ENCODE measurements around the gene ARHGAP40. TPM values are rescaled to one million over a fixed set of nuclear protein-coding genes. Genes with fewer than 3 reads are reported as not detected.

ARHGAP40 gene
- total and polyA plus RNA-seq, 9 of the 15 experiments (the other 6 are each of a cell fraction or from before 2014, with no cell fraction given) = not detected

GRCh38 chr20:38673725-38674091 is 72.1 kb downstream of the ARHGAP40 start (continued):
- no peak for TF ChIP-seq ZBED1 (IDR thresholded peaks at IDR 0.05)
- peak; percentile 59 for TF ChIP-seq FOSL1 (tag; conservative IDR thresholded peaks at IDR 0.05)

- no peaks in the 10 kb centered on the region for H3K9me3 ChIP-seq (replicated peaks; ENCODE audit: control insufficient read depth, insufficient read depth, low read depth, low read length)
- peak overlapping the region; percentile 78 for H3K27ac ChIP-seq (ENCODE audit: extremely low read depth, low read depth, low read length)
- H3K9ac ChIP-seq (ENCODE audit: insufficient read depth in 1 of 2, low read depth in 2 of 2, low read length in 2 of 2) = peak overlapping the region; percentile 81 to 97
- H3K27me3 ChIP-seq (ENCODE audit: control insufficient read depth in 2 of 2, insufficient read depth in 2 of 2, low read length in 2 of 2) = no peaks in the 10 kb centered on the region
- 1% methylated on average over 37 of the region's 75 CpGs for WGBS (ENCODE audit: insufficient coverage, low coverage, missing lambda C conversion rate)
- H3K4me1 ChIP-seq (replicated peaks in 1 of 2; ENCODE audit: control insufficient read depth in 2 of 2, insufficient read depth in 2 of 2, low read length in 2 of 2) = peaks cover 4 to 14% of the 10 kb centered on the region in 2 experiments; a peak in 4 of 5 replicates
- H3K4me3 ChIP-seq = peak overlapping the region; percentile 64
- H3K36me3 ChIP-seq (ENCODE audit: control insufficient read depth, insufficient read depth, low read length) = no peaks in the 10 kb centered on the region
- no peaks in the 10 kb centered on the region for H3K9me1 ChIP-seq (ENCODE audit: control insufficient read depth, insufficient read depth, low read length)
- peak overlapping the region; percentile 97 for H2AFZ ChIP-seq (ENCODE audit: low read depth, low read length)
- BruUV-seq (replicated peaks) = no TSS peak
- ATAC-seq (peak; percentile 96), DNase-seq (ENCODE audit: extremely low read depth in 1 of 4, low spot score in 3 of 4) (peak; percentile 88 to 99 (median 98)), FAIRE-seq (no peak)
- no peaks in the 10 kb centered on the region for H4K20me1 ChIP-seq (replicated peaks; ENCODE audit: control insufficient read depth, insufficient read depth, low read length)
- in situ Hi-C loops (cut with MboI) = no loop called here
- no peaks in the 10 kb centered on the region for H3K79me2 ChIP-seq (ENCODE audit: control insufficient read depth, insufficient read depth, low read length)
- H3K4me2 ChIP-seq (ENCODE audit: insufficient read depth, low read length) = peak overlapping the region; percentile 84
- ChIA-PET CTCF (ENCODE audit: low intra/inter-chr PET ratio) (no interaction called here), POLR2A (interaction anchor here (0.6 to 1.2 kb wide), 5 partner anchors 19 to 423 kb away, joined by 3 to 5 read pairs (median 4); partner anchors contain the start of genes PPP1R16B and SNHG17)
- intact Hi-C loops (cut with micrococcal nuclease) = no loop called here
- TF ChIP-seq ZNF3 (CRISPR knock-in tag; IDR thresholded peaks at IDR 0.05) (no peak), PHB (CRISPR knock-in tag; IDR thresholded peaks at IDR 0.05) (no peak), ZKSCAN1 (IDR thresholded peaks at IDR 0.05; ENCODE audit: low read depth, low read length) (no peak), JUNB (CRISPR knock-in tag; conservative IDR thresholded peaks at IDR 0.05) (no peak), PRDM10 (IDR thresholded peaks at IDR 0.05; ENCODE audit: partially characterized antibody) (no peak), ADNP (tag; IDR thresholded peaks at IDR 0.05) (no peak), NBN (IDR thresholded peaks at IDR 0.05; ENCODE audit: low read depth) (no peak), HCFC1 (IDR thresholded peaks at IDR 0.05; ENCODE audit: low read depth, low read length) (no peak; the same call in 1 of the 2 replicates), YBX1 (IDR thresholded peaks at IDR 0.05) (no peak), CBFA2T3 (IDR thresholded peaks at IDR 0.05) (no peak), NELFE (IDR thresholded peaks at IDR 0.05; ENCODE audit: insufficient read depth, insufficient read length) (no peak), ZNF174 (CRISPR knock-in tag; IDR thresholded peaks at IDR 0.05) (no peak), TSC22D4 (tag; IDR thresholded peaks at IDR 0.05) (no peak), TFAP4 (CRISPR knock-in tag; IDR thresholded peaks at IDR 0.05; ENCODE audit: borderline replicate concordance) (peak; percentile 94), HNRNPL (IDR thresholded peaks at IDR 0.05; ENCODE audit: low read depth, low read length) (no peak), ZNF696 (CRISPR knock-in tag; conservative IDR thresholded peaks at IDR 0.05) (no peak), BRCA1 (IDR thresholded peaks at IDR 0.05) (no peak), BRCA1 (CRISPR knock-in tag; IDR thresholded peaks at IDR 0.05) (no peak)
Measured at GRCh38 chr20:38674092-38674764, 72.6 kb downstream of the ARHGAP40 start.

All from K562 (cell line).